Osteocyte (in vitro differentiated cells): ENCODE data around the gene ZNF789. TPM values are rescaled to one million over a fixed set of nuclear protein-coding genes. Genes with fewer than 3 reads are reported as not detected.

ENCODE experiments used
- DNase-seq: peaks from one replicate; pipeline ENCODE4 v3.0.0; 2021; ENCODE audit warnings: mixed read lengths; ENCODE audit not compliant: unreplicated experiment; ENCODE audit errors: extremely low spot score
- H3K27ac Mint-ChIP-seq: one replicate; pipeline ENCODE4 v1.8.0; 2021; ENCODE audit warnings: mild to moderate bottlenecking, mixed read lengths; ENCODE audit not compliant: unreplicated experiment
- H3K27me3 Mint-ChIP-seq: one replicate; pipeline ENCODE4 v1.8.0; 2021; ENCODE audit warnings: mixed read lengths; ENCODE audit not compliant: unreplicated experiment
- H3K36me3 Mint-ChIP-seq: one replicate; pipeline ENCODE4 v1.8.0; 2021; ENCODE audit warnings: mixed read lengths; ENCODE audit not compliant: unreplicated experiment
- H3K4me1 Mint-ChIP-seq: one replicate; pipeline ENCODE4 v1.8.0; 2021; ENCODE audit warnings: mixed read lengths; ENCODE audit not compliant: unreplicated experiment
- H3K4me3 Mint-ChIP-seq: one replicate; pipeline ENCODE4 v1.8.0; 2021; ENCODE audit warnings: mild to moderate bottlenecking, moderate library complexity, mixed read lengths; ENCODE audit not compliant: unreplicated experiment
- H3K9me3 Mint-ChIP-seq: one replicate; pipeline ENCODE4 v1.8.0; 2021; ENCODE audit warnings: mixed read lengths; ENCODE audit not compliant: unreplicated experiment
- CTCF ChIP-seq: fragments of 200-600 bp; sonication (generic); IDR thresholded peaks from 2 replicates; pipeline ENCODE4 v1.5.0; 2021; ENCODE audit warnings: antibody characterized with exemption, mild to moderate bottlenecking, moderate library complexity
- total RNA-seq: library from RNA; stranded (reverse); gene quantifications from 2 replicates; pipeline ENCODE4 v1.2.1, GENCODE V29; 2021

Gene ZNF789
- total RNA-seq, 1 donor from 2014 or later: 8.4 TPM

- H3K4me1 Mint-ChIP-seq: peaks cover 2% of the 10 kb centered on the region
- H3K27me3 Mint-ChIP-seq: no peaks in the 10 kb centered on the region
- H3K36me3 Mint-ChIP-seq: peaks cover 41% of the 10 kb centered on the region
- DNase-seq: no peak
- H3K4me3 Mint-ChIP-seq: no peak overlapping the region
- no peak for TF ChIP-seq CTCF
- no peak overlapping the region for H3K27ac Mint-ChIP-seq
- no peaks in the 10 kb centered on the region for H3K9me3 Mint-ChIP-seq
These were observed 24.7 kb upstream of the ZNF789 start for GRCh38 chr7:99447943-99448342.

DNA sequence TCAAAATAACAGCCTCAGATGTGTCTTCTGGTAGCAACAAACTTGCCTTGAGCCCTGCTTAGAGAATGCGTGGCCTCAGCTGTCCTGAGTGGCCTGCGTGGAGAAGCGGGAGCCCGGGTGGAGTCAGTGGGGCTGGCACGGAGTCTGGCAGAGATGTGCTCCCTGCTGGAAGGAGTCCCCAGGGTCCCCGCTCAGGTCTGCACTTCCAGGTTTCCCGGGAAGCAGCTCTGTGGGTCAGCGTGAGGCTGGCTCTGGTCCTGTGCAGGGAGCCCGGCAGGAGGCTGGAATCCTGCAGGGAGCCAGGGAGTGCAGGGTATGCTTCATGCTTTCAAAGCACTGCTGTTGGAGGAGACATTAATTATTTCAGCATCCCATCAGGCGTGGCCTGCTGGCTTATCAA lies 23.8 kb upstream of the ZNF789 start:
- Mint-ChIP-seq H3K9me3 (no peaks in the 10 kb centered on the region), H3K4me1 (no peaks in the 10 kb centered on the region), H3K36me3 (peaks cover 42% of the 10 kb centered on the region), H3K4me3 (no peak overlapping the region), H3K27ac (no peak overlapping the region), H3K27me3 (no peaks in the 10 kb centered on the region)
- TF ChIP-seq CTCF: no peak
- no peak for DNase-seq

GRCh38 chr7:99449326-99449725 lies 23.4 kb upstream of the ZNF789 start:
- H3K4me1 Mint-ChIP-seq: no peaks in the 10 kb centered on the region
- H3K36me3 Mint-ChIP-seq: peaks cover 43% of the 10 kb centered on the region
- no peak overlapping the region for H3K4me3 Mint-ChIP-seq
- H3K27ac Mint-ChIP-seq: no peak overlapping the region
- no peaks in the 10 kb centered on the region for H3K27me3 Mint-ChIP-seq
- H3K9me3 Mint-ChIP-seq: no peaks in the 10 kb centered on the region
- no peak for DNase-seq
- TF ChIP-seq CTCF: no peak

- TF ChIP-seq CTCF: no peak
- Mint-ChIP-seq H3K4me3 (no peak overlapping the region), H3K9me3 (no peaks in the 10 kb centered on the region), H3K27ac (peak overlapping the region; percentile 18), H3K27me3 (no peaks in the 10 kb centered on the region), H3K36me3 (peaks cover 39% of the 10 kb centered on the region), H3K4me1 (no peaks in the 10 kb centered on the region)
- no peak for DNase-seq
These were observed 20.8 kb upstream of the ZNF789 start for GRCh38 chr7:99451936-99452335.

DNA sequence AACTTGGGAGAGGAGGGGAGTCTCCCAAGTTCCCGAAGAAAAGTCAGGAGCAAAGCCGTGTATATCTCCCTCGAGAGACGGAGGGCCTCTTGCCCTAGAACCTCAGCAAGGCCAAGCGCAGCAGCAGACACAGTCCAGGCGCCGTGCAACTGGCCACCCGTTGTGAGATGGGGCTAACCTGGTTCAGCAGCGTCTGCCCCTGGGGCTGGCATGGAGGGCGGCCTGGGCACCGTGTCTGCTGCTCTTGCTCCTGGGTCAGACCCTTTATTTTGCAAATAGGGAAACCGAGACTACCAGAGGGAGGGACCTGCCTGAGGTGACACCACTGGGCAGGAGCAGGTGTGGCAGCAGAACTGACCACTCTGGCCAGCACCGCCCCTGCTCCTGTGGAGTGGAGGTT lies 20.1 kb upstream of the ZNF789 start:
- H3K27me3 Mint-ChIP-seq: no peaks in the 10 kb centered on the region

More for the DNA sequence above, 20.1 kb upstream of the ZNF789 start:
- Mint-ChIP-seq H3K9me3 (no peaks in the 10 kb centered on the region), H3K4me3 (no peak overlapping the region), H3K27ac (no peak overlapping the region), H3K4me1 (no peaks in the 10 kb centered on the region), H3K36me3 (peaks cover 41% of the 10 kb centered on the region)
- no peak for DNase-seq
- TF ChIP-seq CTCF: no peak
